ENCODE measurements around the gene ZNF768. TPM values are rescaled to one million over a fixed set of nuclear protein-coding genes. Genes with fewer than 3 reads are reported as not detected.

Gene ZNF768
- total RNA-seq, 1 experiment from 2014 or later, result 68.3 TPM

GRCh38 chr16:30484887-30485286, 41.5 kb downstream of the ZNF768 start:
- ChIA-PET CTCF (no interaction called here), POLR2A (no interaction called here)
- in situ Hi-C loops (cut with HindIII; ENCODE audit: low pct_unique_long_range_greater_than_20kb, low sequenced_read_pairs), result no loop called here
- no peaks in the 10 kb centered on the region for H3K36me3 ChIP-seq (ENCODE audit: control insufficient read depth, insufficient read depth, low read length)
- no peaks in the 10 kb centered on the region for H3K27me3 ChIP-seq (ENCODE audit: control insufficient read depth, insufficient read depth, low read length)
- H3K27ac ChIP-seq (ENCODE audit: low read length), result no peak overlapping the region
- intact Hi-C loops (cut with micrococcal nuclease; ENCODE audit: unreplicated experiment), result no loop called here
- ATAC-seq (no peak), DNase-seq (ENCODE audit: low read depth, low spot score) (no peak)
- no peak overlapping the region for H3K4me3 ChIP-seq (ENCODE audit: low read depth in 2 of 2, low read length in 2 of 2)
- no TSS peak for BruUV-seq (replicated peaks)
- no peaks in the 10 kb centered on the region for H3K4me1 ChIP-seq (ENCODE audit: control insufficient read depth, insufficient read depth, low read length)
- H3K9me3 ChIP-seq (ENCODE audit: control insufficient read depth, insufficient read depth, low read depth, low read length), result no peaks in the 10 kb centered on the region
- TF ChIP-seq TCF7L2 (IDR thresholded peaks at IDR 0.05; ENCODE audit: low read depth, low read length) (no peak), POLR2AphosphoS5 (IDR thresholded peaks at IDR 0.05; ENCODE audit: low read depth, low read length) (no peak), SIN3A (IDR thresholded peaks at IDR 0.05; ENCODE audit: borderline replicate concordance, insufficient read depth, low read depth, low read length) (no peak)
- TF ChIP-seq, protein P1, sequence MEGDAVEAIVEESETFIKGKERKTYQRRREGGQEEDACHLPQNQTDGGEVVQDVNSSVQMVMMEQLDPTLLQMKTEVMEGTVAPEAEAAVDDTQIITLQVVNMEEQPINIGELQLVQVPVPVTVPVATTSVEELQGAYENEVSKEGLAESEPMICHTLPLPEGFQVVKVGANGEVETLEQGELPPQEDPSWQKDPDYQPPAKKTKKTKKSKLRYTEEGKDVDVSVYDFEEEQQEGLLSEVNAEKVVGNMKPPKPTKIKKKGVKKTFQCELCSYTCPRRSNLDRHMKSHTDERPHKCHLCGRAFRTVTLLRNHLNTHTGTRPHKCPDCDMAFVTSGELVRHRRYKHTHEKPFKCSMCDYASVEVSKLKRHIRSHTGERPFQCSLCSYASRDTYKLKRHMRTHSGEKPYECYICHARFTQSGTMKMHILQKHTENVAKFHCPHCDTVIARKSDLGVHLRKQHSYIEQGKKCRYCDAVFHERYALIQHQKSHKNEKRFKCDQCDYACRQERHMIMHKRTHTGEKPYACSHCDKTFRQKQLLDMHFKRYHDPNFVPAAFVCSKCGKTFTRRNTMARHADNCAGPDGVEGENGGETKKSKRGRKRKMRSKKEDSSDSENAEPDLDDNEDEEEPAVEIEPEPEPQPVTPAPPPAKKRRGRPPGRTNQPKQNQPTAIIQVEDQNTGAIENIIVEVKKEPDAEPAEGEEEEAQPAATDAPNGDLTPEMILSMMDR (IDR thresholded peaks at IDR 0.05), result no peak
- TF ChIP-seq, protein P2, sequence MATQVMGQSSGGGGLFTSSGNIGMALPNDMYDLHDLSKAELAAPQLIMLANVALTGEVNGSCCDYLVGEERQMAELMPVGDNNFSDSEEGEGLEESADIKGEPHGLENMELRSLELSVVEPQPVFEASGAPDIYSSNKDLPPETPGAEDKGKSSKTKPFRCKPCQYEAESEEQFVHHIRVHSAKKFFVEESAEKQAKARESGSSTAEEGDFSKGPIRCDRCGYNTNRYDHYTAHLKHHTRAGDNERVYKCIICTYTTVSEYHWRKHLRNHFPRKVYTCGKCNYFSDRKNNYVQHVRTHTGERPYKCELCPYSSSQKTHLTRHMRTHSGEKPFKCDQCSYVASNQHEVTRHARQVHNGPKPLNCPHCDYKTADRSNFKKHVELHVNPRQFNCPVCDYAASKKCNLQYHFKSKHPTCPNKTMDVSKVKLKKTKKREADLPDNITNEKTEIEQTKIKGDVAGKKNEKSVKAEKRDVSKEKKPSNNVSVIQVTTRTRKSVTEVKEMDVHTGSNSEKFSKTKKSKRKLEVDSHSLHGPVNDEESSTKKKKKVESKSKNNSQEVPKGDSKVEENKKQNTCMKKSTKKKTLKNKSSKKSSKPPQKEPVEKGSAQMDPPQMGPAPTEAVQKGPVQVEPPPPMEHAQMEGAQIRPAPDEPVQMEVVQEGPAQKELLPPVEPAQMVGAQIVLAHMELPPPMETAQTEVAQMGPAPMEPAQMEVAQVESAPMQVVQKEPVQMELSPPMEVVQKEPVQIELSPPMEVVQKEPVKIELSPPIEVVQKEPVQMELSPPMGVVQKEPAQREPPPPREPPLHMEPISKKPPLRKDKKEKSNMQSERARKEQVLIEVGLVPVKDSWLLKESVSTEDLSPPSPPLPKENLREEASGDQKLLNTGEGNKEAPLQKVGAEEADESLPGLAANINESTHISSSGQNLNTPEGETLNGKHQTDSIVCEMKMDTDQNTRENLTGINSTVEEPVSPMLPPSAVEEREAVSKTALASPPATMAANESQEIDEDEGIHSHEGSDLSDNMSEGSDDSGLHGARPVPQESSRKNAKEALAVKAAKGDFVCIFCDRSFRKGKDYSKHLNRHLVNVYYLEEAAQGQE (IDR thresholded peaks at IDR 0.05; ENCODE audit: insufficient read depth in 1 of 2, low read depth in 2 of 2, low read length in 1 of 2), result no peak

DNA sequence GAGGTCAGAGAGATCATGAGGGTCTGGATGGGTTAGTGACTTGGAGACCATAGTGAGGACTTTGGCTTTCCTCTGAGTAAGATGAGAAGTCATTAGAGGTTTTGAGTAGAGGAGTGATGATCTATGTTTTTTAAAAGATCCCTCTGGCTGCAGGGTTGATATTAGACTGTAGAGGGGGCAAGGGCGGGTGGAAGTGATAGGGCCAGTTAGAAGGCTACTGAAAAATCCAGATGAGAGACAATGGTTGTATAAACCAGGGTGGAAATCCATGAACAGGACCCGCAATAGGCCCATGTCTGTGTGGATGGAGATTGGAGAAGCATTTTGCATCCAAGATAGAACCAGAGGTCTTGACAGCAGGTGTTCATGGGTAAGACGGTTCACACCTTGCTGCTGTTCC, 44.0 kb downstream of the ZNF768 start:
- TF ChIP-seq, protein P2 (IDR thresholded peaks at IDR 0.05; ENCODE audit: insufficient read depth in 1 of 2, low read depth in 2 of 2, low read length in 1 of 2), result no peak
- no peak for TF ChIP-seq TCF7L2 (IDR thresholded peaks at IDR 0.05; ENCODE audit: low read depth, low read length)
- TF ChIP-seq, protein P1 (IDR thresholded peaks at IDR 0.05), result no peak
- no peak for TF ChIP-seq SIN3A (IDR thresholded peaks at IDR 0.05; ENCODE audit: borderline replicate concordance, insufficient read depth, low read depth, low read length)
- TF ChIP-seq POLR2AphosphoS5 (IDR thresholded peaks at IDR 0.05; ENCODE audit: low read depth, low read length), result no peak
- H3K36me3 ChIP-seq (ENCODE audit: control insufficient read depth, insufficient read depth, low read length), result no peaks in the 10 kb centered on the region
- H3K4me1 ChIP-seq (ENCODE audit: control insufficient read depth, insufficient read depth, low read length), result no peaks in the 10 kb centered on the region
- H3K27me3 ChIP-seq (ENCODE audit: control insufficient read depth, insufficient read depth, low read length), result no peaks in the 10 kb centered on the region
- intact Hi-C loops (cut with micrococcal nuclease; ENCODE audit: unreplicated experiment), result no loop called here
- no peak overlapping the region for H3K4me3 ChIP-seq (ENCODE audit: low read depth in 2 of 2, low read length in 2 of 2)
- no peaks in the 10 kb centered on the region for H3K9me3 ChIP-seq (ENCODE audit: control insufficient read depth, insufficient read depth, low read depth, low read length)
- no peak for ATAC-seq
- CTCF ChIA-PET, result no interaction called here
- POLR2A ChIA-PET, result no interaction called here
- H3K27ac ChIP-seq (ENCODE audit: low read length), result no peak overlapping the region
- BruUV-seq (replicated peaks), result no TSS peak
- in situ Hi-C loops (cut with HindIII; ENCODE audit: low pct_unique_long_range_greater_than_20kb, low sequenced_read_pairs), result no loop called here
- no peak for DNase-seq (ENCODE audit: low read depth, low spot score)
